Progenitor cell of endocrine pancreas (in vitro differentiated cells): Measurements from ENCODE around the gene CIB4. TPM values are rescaled to one million over a fixed set of nuclear protein-coding genes. Genes with fewer than 3 reads are reported as not detected.

Experiments used
- DNase-seq: peaks from one replicate; pipeline ENCODE4 v3.0.0; 2021; ENCODE audit warnings: low spot score; ENCODE audit not compliant: unreplicated experiment
- H3K27ac Mint-ChIP-seq: 2 replicates; pipeline ENCODE4 v1.8.0; 2021; ENCODE audit warnings: mild to moderate bottlenecking, moderate library complexity, mixed read lengths
- H3K27me3 Mint-ChIP-seq: 2 replicates; pipeline ENCODE4 v1.8.0; 2021; ENCODE audit warnings: mixed read lengths
- H3K36me3 Mint-ChIP-seq: 2 replicates; pipeline ENCODE4 v1.8.0; 2022; ENCODE audit warnings: mixed read lengths; ENCODE audit not compliant: insufficient read depth
- H3K4me1 Mint-ChIP-seq: 2 replicates; pipeline ENCODE4 v1.8.0; 2021; ENCODE audit warnings: low read depth, mixed read lengths
- H3K4me3 Mint-ChIP-seq: 2 replicates; pipeline ENCODE4 v1.8.0; 2021; ENCODE audit warnings: low read depth, mild to moderate bottlenecking, moderate library complexity, mixed read lengths
- H3K9me3 Mint-ChIP-seq: 2 replicates; pipeline ENCODE4 v1.8.0; 2021; ENCODE audit warnings: low read depth, mixed read lengths
- total RNA-seq: library from RNA; stranded (reverse); gene quantifications from 2 replicates; pipeline ENCODE4 v1.2.1, GENCODE V29; 2021
- TF ChIP-seq, protein P1 (sequence below): fragments of 200-600 bp; sonication (generic); IDR thresholded peaks from one replicate; pipeline ENCODE4 v1.5.0; 2021; ENCODE audit warnings: antibody characterized with exemption, mild to moderate bottlenecking; ENCODE audit not compliant: unreplicated experiment

Gene CIB4
- total RNA-seq, 1 donor from 2014 or later: not detected

DNA sequence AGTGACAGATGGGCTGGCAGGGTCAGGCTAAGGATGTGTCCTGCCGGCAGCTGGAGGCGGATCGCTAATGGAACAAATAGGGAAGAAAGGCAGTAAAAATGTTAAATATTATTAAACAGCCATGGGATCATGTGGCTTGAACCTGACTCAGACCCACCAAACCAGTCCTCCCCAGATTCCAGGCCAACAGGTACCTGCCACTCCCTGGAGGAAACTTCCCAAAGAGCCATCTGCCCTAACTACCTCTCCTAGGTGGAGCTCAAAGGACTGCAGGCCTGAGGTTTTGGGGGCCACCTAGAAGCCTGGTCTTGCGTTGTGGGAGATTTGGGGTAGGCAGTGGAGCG is 34.3 kb downstream of the CIB4 start:
- Mint-ChIP-seq H3K4me3 (no peak overlapping the region), H3K36me3 (no peaks in the 10 kb centered on the region), H3K4me1 (peaks cover 39% of the 10 kb centered on the region), H3K27ac (peak overlapping the region; percentile 4), H3K9me3 (no peaks in the 10 kb centered on the region), H3K27me3 (peaks cover 5% of the 10 kb centered on the region)
- DNase-seq: no peak
- TF ChIP-seq, protein P1, sequence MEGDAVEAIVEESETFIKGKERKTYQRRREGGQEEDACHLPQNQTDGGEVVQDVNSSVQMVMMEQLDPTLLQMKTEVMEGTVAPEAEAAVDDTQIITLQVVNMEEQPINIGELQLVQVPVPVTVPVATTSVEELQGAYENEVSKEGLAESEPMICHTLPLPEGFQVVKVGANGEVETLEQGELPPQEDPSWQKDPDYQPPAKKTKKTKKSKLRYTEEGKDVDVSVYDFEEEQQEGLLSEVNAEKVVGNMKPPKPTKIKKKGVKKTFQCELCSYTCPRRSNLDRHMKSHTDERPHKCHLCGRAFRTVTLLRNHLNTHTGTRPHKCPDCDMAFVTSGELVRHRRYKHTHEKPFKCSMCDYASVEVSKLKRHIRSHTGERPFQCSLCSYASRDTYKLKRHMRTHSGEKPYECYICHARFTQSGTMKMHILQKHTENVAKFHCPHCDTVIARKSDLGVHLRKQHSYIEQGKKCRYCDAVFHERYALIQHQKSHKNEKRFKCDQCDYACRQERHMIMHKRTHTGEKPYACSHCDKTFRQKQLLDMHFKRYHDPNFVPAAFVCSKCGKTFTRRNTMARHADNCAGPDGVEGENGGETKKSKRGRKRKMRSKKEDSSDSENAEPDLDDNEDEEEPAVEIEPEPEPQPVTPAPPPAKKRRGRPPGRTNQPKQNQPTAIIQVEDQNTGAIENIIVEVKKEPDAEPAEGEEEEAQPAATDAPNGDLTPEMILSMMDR: no peak

DNA sequence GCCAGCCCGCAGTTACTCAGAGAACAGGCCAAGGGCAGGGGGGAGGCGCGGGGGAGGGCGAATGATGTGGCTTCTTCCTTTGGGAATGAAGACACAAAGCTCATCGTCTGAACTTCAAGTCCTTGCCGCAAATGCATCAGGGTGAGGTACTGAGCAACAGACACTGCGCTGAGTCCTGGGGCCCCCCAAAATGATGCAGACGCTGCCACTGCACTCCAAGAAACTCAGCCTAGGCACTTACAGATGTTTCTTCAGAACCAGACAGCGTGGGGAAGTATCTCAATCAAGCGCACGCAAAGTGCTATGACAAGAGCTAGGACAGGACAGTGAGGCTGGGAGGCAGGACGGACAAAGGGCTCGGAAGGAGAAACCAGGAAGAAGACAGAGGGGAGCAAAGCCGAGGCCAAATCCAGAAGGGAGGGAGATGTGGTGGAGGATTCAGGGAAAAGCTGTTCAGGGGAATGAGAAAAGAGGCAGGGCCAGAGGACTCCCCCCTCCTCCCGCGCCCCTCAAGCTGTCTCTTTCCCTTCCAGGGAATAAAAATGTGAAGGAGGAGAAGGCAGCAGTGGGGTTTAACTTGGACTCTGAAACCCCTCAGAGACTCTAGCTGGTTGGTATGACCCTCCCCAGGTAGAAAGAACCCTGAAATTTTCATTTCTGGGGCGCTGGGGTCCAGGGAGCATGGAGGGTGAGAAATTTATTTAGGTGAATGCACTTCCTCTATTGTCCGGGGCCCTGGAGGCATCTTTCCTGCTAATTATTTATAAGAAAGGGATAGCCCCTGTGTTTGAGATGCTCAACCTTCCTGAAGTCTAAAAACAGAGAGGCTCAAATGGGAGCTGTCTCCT is 34.9 kb downstream of the CIB4 start:
- DNase-seq: no peak
- H3K27ac Mint-ChIP-seq: no peak overlapping the region
- TF ChIP-seq, protein P1: no peak
- no peaks in the 10 kb centered on the region for H3K36me3 Mint-ChIP-seq
- peaks cover 39% of the 10 kb centered on the region for H3K4me1 Mint-ChIP-seq
- no peaks in the 10 kb centered on the region for H3K9me3 Mint-ChIP-seq
- H3K27me3 Mint-ChIP-seq: peaks cover 5% of the 10 kb centered on the region
- no peak overlapping the region for H3K4me3 Mint-ChIP-seq

DNA sequence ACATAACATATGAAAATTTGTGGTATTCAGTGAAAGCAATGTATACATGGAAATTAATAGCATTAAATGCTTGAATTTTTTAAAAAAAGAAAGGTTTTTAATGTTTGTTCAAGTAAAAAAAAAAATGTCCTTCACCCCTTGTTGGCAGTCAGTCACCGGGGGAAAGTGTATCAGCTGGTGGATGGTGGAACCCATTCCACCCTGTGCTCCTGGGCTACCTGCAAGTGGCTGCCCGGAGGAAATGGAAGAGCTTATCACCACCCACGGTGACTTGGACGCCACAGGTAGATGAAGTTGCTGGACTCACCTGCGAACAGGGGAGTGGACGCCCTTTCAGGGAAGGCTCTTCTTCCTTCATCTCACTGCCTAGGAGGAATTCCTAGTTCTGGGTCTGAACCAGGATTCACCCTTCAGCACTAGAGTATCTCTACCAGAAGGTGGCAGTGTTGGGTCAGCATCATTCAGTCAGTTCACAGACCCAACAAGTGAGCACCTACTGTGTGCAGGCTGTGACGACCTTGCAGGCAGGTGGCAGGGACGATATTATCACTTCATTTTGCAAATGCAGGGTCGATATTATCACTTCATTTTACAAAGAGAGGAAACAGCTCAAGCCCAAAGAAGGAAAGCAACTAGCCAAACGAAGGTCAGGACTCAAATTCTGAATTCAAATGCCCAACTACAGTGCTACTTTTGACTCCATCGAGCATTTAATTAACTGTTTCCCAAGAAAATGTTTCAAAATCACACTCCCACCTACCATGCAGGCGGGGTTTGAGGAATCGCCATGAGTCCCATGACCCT is 35.8 kb downstream of the CIB4 start:
- peak; percentile 32 for DNase-seq
- Mint-ChIP-seq H3K27ac (no peak overlapping the region), H3K4me1 (peaks cover 31% of the 10 kb centered on the region), H3K36me3 (no peaks in the 10 kb centered on the region), H3K27me3 (peaks cover 5% of the 10 kb centered on the region), H3K9me3 (no peaks in the 10 kb centered on the region), H3K4me3 (no peak overlapping the region)
- TF ChIP-seq, protein P1: peak; percentile 83

GRCh38 chr2:26602575-26602974 is 38.6 kb downstream of the CIB4 start:
- no peak overlapping the region for H3K4me3 Mint-ChIP-seq
- H3K27me3 Mint-ChIP-seq: no peaks in the 10 kb centered on the region
- peaks cover 14% of the 10 kb centered on the region for H3K4me1 Mint-ChIP-seq
- no peak overlapping the region for H3K27ac Mint-ChIP-seq
- TF ChIP-seq, protein P1: no peak
- DNase-seq: no peak
- H3K36me3 Mint-ChIP-seq: no peaks in the 10 kb centered on the region
- no peaks in the 10 kb centered on the region for H3K9me3 Mint-ChIP-seq

DNA sequence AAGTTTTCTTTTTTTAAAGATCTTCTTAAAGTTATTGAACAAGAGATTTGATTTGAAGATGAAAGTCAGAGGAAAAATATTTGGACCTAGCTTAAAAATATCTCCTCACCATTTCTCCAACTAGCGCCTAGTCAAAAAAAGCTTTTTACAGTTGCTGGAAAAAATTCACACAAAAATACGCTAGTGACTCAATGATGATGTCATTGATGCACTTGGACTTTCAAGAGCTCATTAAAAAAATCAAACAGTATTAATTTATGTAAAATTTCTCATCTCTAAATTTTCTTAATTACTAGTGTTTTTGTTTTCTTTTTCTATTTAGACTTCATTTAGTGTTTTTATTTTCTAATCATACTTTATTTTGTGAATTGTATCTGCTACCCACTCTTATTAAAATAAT is 41.8 kb downstream of the CIB4 start:
- Mint-ChIP-seq H3K9me3 (no peaks in the 10 kb centered on the region), H3K4me3 (no peak overlapping the region), H3K4me1 (no peaks in the 10 kb centered on the region), H3K27ac (no peak overlapping the region), H3K36me3 (no peaks in the 10 kb centered on the region), H3K27me3 (peaks cover 13% of the 10 kb centered on the region)
- TF ChIP-seq, protein P1: no peak
- no peak for DNase-seq
